HuH-7.5 (cell line): Measurements from ENCODE around the gene RPSA.
"Not testable (repeated sequence)": the region's sequence is repeated elsewhere in the genome, so short reads cannot be mapped to it uniquely, and the experiment has no call there.

Source experiments
- DNase-seq: peaks from one replicate; pipeline ENCODE4 v3.0.0; 2011; ENCODE audit warnings: low spot score

The RPSA gene

DNA sequence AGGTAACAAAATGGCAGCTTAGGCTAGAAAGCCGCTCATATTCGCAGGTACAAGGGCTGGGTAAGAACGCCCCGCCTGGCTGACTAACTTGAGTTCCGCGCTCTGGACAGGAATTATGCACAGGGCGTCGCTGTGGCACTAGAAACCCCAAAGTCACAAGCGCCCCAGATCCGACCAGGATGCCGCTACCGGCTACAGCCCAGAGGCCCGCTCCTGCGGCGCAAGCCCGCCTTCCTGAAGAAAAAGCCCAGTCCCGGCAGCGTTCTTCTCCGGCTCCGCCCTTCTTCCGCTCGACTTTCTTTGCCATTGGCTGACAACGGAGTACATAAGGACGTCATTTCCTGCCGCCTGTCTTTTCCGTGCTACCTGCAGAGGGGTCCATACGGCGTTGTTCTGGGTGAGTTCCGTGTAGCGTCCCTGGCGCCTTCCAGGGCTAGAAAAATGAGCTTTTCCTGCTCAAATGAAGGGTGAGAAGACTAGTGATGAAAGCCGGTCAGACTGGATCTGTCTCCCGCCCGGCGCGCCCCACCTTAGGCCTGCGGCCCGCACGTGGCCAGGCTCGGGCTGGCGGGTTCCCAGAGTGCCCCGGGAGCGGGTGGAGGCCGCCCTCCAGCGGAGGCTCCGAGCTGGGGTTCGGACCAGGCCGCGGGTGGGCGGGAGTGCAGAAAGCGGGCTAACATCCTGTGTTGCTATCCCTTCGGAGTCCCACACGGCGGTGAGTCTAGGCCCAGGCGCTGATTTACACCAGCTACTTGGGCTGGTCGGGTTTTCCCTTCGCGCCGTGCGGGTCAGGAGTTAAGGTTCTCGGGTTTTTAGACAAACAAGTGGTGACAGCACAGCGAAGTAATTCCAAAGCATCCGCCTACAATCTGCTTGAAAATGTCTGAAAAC is at the start of gene RPSA:
Gene RPSA, plus strand, starts transcription at position 353 of the 891 bp plus-strand sequence. CDS start 934 bp downstream, outside the sequence.
- peak; percentile 89 for DNase-seq

DNA sequence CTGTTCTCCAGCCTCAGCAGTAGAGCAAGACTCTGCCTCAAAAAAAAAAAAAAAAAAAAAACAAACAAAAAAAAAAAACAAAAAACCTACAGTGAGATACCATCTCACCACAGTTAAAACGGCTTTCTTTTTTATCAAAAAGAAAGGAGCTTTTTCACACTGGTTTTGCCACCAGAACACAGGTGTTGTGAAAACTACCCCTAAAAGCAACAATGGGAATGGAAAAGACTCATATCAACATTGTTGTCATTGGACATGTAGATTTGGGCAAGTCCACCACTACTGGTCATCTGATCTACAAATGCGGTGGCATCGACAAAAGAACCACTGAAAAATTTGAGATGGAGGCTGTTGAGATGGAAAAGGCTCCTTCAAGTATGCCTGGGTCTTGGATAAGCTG is 48.2 kb upstream of the RPSA start:
- no peak for DNase-seq

DNA sequence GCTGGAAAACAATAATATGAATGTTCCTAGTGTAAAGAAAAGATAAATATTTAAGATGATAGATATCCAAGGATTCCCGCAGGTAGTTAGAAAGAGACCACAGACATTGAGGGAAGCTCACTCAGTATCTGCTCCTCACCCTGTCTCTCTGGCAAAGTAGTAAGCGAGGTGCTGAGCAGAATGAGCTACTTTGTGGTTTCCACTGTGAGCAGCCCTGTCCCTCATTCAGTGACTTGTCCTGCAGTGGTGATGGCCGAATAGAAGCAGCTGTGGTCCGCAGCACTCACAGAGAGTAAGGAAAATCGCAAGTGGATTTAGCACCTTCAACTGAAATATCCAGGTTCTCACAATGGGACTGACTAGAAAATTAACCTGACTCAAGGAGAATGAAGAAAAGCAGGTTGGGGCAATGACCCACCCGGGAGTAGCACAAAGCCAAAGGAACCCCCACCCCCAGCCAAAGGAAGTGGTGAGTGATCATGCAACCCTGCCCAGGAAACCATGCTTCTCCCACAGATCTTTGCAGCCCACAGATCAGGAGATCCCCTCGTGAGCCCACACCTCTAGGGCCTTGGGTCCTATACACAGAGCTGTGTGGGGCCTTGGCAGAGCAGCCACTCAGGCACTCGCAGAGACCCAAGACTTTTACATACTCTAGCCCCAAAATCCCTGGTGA is 45.1 kb upstream of the RPSA start:
- DNase-seq: no peak

DNA sequence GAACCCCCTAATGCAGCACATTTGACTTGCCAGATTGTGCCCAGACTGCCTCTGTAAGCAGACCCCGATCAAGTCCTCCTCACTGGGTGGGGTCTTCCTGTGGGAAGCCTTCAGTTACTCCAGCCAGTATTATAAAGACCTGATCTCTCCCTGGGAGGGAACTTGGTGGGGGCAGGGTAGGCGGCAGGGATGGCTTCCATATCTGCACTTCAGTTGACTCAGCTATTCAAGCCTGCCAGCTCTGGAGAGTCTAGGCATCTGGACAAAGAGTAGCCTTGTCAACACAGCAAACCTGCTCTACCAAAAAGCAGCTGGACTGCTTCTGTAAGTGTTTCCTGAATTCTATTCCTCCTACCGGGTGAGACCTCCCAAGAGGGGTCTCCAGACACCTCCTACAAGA is 44.3 kb upstream of the RPSA start:
- DNase-seq: no peak

DNA sequence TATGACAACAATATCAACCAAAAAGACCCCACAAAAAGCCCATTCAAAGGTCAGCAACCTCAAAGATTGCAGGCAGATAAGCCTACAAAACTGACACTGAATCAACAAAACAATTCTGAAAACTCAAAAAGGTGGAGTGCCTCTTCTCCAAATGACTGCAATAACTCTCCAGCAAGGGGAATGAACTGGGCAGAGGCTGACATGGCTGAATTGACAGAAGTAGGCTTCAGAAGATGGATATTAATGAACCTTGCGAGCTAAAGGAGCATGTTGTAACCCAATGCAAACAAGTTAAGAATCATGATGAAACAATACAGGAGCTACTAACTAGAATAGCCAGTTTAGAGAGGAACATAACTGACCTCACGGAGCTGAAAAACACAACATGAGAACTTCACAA is 43.7 kb upstream of the RPSA start:
- no peak for DNase-seq

DNA sequence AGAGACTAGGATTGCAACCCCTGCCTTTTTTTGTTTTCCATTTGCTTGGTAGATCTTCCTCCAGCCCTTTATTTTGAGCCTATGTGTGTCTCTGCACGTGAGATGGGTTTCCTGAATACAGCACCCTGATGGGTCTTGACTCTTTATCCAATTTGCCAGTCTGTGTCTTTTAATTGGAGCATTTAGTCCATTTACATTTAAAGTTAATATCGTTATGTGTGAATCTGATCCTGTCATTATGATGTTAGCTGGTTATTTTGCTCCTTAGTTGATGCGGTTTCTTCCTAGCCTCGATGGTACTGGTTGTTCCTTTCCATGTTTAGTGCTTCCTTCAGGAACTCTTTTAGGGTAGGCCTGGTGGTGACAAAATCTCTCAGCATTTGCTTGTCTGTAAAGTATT is 36.1 kb upstream of the RPSA start:
- not testable (repeated sequence) for DNase-seq

DNA sequence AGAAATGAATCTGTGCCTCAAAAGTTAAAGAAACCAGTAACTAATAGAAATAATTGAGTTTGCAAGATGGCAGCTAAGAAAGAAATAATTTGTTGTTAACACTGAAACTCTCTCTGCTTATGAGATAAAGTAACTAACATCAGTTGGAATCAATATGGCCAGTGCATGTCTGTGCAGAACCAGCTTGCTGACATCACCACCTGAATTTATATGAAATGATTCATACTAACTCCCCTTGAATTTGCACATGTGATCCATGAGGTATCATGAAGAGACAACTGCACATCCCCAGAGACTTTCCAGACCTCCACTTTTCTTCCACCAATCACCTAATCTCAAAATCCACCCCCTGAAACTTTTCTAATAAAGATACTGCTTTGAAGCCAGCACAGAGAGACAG is 33.7 kb upstream of the RPSA start:
- DNase-seq: no peak

DNA sequence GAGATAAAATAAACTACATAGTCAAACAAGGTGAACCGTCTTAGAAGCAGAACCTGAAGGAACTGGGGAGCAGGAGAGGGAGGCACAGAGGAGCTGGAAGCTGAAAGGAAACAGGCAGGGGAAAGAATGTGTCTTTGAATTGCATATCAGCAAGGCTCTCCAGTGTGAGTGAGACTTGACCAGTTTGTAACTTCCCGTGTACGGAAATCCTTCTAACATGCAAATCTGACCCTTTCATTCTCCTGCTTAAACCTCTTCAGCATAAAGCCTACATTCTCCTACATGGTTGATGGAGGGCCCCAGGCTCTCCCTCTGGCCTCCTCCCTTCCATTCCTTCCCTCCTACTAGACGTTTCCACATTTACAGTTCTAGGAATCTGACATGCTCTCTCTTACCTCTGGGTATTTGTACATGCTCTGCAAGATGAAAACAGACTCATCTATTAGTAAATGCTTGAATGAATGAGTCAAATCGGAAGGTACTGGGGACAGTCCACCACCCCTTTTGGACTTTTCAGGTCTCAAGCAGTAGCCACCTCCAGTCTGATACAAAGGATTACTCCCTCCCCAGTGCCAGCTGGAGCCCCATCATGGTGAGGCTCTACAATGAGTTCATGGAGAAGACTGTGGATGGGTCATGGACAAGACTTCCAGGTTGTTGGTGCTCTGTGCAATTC is 29.4 kb upstream of the RPSA start:
- DNase-seq: no peak

DNA sequence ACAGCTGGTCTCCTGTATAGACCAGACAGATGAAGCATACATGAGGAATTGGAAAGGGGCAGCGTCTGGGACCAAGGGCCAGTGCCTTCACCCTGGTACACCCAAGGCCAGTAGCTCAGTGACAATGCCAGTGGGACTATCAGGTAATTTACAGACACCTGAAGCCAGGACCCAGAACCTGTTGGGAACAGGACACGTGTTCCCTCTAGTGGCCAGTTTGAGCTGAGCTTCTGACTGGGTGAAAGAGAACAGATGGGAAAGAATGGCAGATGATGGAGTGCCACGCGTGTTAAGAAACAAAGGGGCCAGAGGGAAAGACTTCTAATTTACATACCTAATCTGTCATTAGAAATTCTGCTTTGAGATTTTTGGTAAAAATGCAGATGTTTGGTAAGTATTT is 28.4 kb upstream of the RPSA start:
- peak; percentile 59 for DNase-seq

DNA sequence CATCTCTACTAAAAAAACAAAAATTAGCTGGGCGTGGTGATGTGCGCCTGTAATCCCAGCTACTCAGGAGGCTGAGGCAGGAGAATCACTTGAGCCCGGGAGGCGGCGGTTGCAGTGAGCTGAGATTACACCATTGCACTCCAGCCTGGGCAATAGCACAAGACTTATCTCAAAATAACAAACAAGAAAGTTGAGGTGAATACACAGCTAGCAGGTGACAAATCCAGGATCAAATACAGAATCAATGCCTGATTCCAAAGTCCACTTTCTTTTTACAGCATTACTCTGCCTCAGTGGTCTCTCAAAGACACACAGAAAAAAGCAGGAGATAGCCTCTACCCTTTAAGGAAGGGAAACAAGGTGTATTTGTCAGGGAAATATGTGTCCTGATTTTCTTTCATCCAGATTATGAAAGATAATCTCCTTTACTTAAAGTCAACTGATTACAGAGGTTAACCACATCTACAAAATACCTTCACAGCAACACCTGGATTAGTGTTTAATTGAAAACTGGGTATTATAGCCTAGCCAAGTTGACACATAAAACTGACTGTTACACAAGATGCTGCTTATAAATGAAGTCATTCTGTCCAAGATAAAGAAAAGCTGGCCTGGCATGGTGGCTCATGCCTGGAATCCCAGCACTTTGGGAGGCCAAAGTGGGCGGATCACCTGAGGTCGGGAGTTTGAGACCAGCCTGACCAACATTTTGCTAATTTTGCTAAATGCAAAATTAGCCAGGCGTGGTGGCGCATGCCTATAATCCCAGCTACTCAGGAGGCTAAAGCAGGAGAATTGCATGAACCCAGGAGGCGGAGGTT is 27.4 kb upstream of the RPSA start:
- DNase-seq: no peak

DNA sequence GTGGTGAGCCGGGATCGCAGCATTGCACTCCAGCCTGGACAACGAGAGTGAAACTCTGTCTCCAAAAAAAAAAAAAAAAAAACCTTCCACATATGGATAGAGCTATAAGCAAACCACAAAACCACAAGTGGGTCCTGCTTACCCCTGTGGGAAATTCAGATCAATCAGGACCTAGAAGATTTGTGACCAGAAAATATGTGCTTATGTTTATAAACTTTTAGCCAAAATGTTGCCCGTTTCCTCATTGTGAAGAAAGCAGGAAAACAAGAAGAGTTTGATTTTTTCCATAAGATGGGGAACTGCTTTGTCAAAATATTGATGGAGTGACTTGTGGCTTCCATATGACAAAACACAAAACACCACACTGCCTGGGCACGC is 26.8 kb upstream of the RPSA start:
- DNase-seq: no peak

DNA sequence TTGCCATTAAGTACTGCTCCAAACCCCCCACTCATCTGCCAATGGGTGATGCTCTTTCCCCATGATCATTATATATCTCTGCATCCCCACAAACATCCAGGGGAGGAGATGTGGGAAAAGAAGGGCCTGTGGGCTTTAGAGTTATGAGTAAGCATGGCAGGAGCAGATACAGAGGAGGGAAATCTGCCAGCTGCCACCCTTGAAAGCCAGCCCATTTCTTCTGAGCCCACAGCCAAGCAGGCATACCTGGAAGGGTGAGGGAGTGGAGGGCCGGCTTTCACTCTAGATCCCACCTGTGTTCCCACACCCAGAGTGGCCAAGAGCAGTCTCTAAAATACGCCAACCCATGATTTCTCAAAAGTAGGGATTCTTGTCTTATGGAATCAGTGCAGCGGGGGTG is 25.1 kb upstream of the RPSA start:
- DNase-seq: no peak

DNA sequence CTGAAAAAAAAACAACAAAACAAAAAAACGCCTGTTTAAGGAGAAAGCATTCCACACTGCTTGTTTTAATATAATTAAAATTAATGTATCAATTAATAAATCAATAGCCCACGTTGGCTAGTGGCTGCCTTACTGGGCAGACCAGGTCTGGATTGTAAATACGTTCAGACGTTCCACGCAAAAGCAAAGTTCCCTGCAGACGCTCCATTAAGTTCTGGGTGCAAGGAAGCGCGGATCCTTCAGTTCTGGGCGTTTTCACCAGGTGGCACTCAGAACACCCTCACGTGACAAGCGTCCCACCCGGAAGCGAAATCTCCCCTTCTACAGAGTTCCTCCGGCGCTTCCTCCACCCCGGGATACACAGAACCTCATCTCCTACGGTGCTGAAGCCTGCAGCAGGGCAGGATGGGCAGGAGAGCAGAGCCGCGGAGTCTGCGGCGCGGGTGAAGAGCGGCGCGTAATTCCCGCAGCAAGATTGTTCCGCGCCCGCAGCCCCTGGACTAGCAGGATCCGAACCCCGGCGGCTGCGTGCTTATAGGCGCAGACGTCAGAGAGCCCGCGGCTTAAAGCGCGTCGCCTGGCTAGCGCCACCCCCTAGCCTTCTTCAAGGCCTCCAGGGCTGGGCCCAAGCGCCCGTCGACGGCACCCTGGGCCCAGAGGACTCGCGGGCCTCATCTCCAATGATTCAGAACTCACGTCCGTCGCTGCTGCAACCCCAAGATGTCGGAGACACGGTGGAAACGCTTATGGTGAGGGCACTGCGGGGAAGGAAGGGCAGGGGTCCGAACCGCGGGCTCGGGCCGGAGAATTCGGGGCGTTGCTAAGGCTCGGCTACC is 23.3 kb upstream of the RPSA start, which contains the start of gene SLC25A38:
Gene SLC25A38, plus strand, starts transcription at position 326 of the 836 bp plus-strand sequence. Its CDS starts 355 bp downstream, at position 681.
- DNase-seq: peak; percentile 84

DNA sequence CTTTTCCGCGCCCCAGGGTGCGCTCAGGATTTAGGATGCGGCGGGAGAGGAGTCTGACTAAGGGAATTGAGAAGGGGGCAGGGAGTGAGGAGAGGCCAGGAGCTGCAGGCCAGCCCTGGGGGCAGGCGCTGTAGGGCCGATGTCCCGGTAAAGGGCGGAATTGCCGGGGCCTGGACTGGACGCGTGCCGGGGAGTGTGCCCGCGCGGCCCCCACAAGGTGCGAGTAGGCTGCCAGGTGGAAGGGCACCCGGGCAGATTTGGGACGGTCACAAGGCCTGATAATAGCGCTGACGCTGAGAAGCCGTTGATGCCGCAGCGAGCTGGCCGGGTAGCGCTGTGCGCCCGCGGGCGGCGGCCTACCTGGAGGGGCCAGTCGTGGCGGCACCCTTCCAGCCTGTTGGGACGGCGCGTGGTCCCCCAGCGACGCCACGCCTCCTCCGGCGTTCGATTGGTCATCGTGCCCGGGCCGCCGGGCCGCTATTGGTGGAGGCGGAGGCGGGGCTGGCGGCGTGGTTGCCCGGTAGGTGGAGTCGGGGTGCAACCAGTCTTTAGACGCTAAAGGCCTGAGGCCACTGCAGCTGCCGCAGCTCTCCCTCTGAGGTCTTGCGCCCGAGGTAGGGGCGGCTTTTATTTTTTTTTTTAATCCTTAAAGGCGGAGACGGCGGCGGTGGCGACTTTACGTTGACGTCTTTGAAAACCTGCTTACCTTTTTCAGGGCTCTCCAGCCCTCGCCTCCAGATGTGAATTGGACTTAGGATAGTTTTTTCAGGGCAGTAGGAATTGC is 22.4 kb upstream of the RPSA start:
- peak; percentile 97 for DNase-seq

DNA sequence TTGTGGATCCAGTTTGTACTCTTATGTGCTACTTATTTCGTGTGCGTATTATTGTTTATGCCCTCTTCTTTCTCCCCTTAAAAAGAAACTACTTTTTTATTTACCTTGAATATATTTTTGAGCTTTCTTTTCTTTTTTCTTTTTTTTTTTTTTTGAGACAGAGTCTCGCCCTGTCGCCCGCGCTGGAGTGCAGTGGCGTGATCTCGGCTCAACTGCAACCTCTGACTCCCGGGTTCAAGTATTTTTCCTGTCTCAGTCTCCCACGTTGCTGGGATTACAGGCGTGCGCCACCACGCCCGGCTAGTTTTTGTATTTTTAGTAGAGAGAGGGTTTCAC is 21.9 kb upstream of the RPSA start:
- DNase-seq: no peak

DNA sequence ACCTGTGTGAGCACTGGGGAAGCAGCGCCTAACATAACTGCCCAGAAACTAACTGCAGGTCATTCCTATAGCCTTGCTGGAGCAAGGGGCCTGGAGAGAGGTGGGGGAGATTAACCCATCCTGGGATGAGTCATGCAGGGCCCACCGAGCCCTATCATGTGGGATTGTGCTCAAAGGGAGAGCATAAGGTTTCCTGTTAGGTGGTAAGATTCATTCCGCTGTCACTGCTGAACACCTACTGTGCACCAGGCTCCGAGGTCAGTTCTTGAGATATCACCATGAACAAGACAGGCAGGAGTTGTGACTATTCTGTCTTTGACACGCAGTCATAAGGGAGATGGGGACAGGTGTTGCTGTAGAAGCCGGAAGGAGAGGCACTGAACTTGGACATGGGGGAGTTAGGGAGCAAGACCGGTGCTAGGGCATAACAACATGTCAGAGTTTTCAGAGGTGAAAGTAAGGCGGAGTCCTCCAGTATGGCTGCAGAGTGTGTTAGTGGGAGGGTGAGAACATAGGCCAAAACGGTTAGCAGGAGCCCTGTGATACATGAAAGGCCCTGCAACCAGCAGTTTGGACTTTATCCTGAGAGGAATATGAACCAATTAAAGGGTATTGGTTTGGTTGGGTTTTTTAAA is 20.9 kb upstream of the RPSA start:
- no peak for DNase-seq

DNA sequence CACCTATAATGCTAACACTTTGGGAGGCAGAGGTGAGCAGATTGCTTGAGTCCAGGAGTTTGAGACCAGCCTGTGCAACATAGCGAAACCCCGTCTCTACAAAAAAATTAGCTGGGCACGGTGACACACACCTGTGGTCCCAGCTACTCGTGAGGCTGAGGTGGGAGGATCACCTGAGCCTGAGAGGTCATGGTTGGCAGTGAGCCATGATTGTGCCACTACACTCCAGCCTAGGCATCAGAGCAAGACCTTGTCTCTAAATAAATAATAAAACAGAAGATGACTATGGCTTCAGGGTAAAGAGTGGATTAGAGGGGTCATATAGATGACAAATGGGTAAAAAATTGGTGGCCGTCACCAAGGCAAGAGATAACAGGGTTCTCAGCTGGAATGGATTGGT is 20.2 kb upstream of the RPSA start:
- no peak for DNase-seq

DNA sequence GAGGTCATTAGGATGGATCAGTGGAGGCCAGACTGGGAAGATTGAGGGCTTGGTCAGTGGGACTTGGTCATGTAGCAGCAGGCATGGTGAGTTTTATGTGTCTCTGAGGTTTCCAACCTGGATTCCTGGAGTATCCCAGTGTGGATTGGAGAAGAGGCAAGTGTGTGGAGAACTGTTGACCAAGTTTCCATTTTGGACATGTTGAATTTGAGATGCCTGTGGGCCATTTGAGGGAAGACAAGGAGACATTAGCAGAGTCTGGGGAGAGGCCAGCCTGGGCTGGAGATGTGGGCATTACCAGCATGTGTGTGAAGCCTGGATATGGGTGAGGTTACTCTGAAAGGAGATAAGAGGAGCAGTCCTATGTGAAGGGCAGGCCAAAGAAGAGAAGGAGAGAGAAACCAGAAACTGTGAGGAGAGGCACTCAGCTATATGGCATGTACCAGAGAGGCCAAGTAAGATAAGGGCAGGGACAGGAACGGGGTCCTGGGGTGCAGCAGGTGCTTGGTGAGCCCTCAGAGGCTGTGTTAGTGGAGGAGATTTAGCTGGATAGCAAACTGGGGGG is 19.0 kb upstream of the RPSA start:
- DNase-seq: no peak

DNA sequence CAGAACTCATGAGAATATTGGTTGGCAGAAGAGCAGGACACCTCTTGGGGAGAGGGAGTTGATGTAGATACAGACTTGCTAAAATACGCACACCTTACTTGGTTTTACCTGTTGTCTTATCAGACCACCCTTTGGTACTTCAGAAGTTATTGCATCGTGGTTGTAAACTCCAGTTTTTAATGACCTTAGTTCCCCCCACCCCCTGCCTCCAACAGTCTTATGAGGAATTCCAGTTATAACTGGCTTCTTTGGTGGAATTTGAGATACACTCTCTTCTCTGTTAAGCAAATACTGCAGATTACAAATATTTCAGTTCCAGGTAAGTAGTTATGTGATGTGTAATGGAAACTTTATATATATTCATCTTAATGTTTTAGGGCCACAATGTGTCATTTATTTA is 18.4 kb upstream of the RPSA start:
- no peak for DNase-seq
